Measurements from ENCODE around the gene CASP7.

DNA sequence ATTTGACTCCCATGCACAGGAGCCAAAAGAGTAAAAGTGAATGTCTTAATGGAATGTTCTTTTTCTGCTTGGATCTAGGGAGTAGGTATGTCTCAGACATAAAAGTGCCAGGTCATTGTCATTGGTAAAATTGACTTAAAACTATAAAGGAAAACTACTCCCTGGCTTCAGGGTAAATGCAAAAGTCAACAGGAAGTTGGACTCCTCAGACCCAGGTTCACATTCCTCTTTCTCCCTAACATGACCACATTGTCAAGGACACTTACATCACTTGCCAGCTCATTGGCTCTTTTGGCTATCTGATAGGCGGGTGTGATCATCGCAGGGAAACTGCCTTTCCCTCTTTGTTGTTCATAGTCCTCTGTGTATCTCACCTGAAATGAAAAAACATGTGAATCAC, 29.5 kb upstream of the CASP7 start:
- TF ChIP-seq, protein P1, sequence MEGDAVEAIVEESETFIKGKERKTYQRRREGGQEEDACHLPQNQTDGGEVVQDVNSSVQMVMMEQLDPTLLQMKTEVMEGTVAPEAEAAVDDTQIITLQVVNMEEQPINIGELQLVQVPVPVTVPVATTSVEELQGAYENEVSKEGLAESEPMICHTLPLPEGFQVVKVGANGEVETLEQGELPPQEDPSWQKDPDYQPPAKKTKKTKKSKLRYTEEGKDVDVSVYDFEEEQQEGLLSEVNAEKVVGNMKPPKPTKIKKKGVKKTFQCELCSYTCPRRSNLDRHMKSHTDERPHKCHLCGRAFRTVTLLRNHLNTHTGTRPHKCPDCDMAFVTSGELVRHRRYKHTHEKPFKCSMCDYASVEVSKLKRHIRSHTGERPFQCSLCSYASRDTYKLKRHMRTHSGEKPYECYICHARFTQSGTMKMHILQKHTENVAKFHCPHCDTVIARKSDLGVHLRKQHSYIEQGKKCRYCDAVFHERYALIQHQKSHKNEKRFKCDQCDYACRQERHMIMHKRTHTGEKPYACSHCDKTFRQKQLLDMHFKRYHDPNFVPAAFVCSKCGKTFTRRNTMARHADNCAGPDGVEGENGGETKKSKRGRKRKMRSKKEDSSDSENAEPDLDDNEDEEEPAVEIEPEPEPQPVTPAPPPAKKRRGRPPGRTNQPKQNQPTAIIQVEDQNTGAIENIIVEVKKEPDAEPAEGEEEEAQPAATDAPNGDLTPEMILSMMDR (IDR thresholded peaks at IDR 0.05): no peak
- TF ChIP-seq POLR2A (IDR thresholded peaks at IDR 0.05): no peak

Data from Peyer's patch (tissue), 4 donors.